HG03066 (cell line): ENCODE results near the gene MS4A5.

ENCODE experiments used
- ATAC-seq: cut with Tn5 transposase; IDR thresholded peaks from one replicate; pipeline ENCODE4 v1.9.1; 2021; ENCODE audit warnings: low read depth; ENCODE audit not compliant: unreplicated experiment

Gene MS4A5

DNA sequence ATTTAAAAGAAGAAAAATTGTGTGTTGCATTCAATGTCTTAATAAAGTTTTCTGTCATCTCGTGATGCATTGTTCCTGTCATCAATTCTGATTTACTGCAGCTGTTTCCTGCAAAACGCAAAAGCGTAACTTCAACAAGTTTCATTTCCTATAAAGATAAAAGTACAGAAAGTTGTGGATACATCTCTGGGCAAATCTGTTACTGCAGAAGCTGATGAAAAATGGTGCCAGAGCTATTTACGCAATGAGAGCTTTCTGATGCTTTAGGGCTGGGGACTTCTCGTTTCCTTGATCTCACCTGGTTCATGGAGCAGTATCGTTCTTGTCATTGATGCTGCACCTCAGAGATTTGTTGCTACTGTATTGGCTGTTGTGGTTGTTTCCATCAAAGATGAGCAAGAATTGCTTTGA lies 47.7 kb downstream of the MS4A5 start:
- no peak for ATAC-seq

DNA sequence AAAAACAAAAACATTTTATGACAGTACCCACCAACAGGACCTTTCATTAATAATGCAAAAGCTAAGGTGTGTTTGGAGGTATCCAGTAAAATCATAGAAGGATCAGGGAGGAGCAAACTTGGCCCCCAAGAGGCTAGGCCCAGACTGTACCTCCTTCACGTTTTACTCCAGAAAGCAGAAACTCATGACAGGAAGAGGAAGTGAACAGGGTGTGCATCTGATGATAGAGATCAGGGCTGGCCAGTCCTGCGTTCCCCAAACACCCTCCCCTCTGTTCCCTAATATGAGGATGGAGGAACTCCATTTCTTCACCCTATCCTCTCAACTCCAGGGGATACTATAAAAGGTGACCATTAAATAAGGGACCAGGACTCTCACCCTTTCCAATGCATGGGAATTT lies 53.0 kb downstream of the MS4A5 start:
- peak; percentile 49 for ATAC-seq

DNA sequence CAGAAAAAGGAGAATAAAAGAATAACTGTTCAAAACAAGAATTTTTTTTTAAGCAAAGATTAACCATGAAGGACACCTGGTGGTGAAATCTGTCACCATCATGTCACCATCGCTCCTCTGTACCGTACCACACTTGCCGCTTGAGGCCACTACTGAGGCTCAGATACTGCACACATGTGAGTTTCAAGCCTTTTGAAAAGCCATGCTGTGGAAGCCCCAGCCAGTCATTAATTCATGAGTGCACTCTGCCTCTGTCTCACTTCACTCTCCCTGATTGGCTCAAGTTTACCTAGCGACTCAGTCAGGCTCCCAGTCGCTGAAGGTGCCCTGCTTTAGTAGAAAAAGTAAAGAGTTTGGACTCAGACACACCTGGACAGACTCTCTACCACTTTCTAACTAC lies 56.6 kb downstream of the MS4A5 start:
- peak; percentile 94 for ATAC-seq

DNA sequence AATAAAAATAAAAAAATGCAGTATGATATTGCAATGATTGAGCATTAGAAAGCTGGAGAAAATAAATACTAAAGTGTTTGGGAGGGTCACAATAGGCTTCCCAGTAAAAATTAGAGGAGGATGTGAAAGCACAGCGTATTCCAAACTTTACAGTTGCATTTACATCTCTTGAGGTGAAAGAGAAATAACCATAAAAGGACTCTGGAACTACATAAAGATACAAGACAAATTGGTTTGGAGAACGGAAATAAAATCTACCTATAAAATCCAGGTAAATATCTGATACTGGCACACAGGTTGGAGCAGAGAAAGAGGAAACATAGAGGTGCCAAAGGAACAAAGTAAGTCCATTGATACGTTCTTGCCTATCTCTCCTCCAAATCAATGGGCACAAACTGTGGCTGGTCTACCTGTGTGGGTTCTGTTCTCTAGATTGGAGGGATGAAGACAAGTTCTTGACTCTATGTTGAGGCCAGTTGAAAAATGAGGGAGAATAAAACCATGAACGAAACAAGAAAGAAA lies 63.2 kb downstream of the MS4A5 start, which contains the start of gene MS4A12:
MS4A12 (plus strand) TSS at position 291 of the 522 bp plus-strand sequence. CDS start 4,541 bp downstream, outside the sequence.
- no peak for ATAC-seq

DNA sequence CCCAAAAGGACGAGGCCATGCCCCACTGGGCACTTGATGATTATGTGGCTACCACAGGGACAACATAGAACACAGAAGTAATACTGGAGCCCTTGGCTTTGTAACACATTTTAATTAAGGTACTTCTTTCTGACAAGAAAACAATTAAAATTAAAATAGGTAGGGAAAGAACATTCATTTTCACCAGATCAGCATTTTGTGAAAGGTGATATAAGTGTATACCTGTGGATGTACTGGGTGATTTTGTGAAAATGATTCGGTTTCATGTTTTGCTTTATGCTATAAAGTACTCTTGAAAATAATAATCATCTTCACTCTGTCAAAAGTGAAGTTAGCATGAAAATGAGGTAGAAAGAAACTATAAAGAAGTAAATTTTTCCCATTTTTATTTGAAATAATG lies 64.1 kb downstream of the MS4A5 start:
- no peak for ATAC-seq
